ENCODE data around the gene CERT1. TPM values are rescaled to one million over a fixed set of nuclear protein-coding genes. Genes with fewer than 3 reads are reported as not detected.

CERT1 gene
- polyA plus RNA-seq, 4 donors: 54.0 to 64.9 (median 62.2) TPM

GRCh38 chr5:75481024-75481423 is 30.4 kb downstream of the CERT1 start:
- DNase-seq (ENCODE audit: low read depth in 4 of 4, low spot score in 3 of 4): no peak

DNA sequence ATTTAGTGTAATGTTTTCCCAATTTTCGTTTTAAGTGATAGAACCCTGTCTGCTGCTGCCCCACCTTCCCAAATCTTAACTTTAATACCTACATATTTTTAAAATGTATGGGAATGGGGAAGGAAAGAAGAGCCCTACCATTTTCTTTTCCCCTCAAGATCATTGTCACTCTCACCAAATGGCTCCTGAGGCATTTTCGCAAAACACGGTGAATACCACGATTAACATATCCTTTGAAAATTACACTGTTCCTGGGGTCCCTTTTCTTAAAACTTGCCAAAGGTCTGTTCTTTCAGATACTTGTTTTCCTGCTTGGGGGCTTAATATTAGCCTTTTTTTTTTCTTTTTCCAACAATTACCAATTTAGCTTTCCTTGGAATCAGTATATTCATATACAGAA is 36.1 kb downstream of the CERT1 start:
- no peak for DNase-seq (ENCODE audit: low read depth in 4 of 4, low spot score in 3 of 4)

DNA sequence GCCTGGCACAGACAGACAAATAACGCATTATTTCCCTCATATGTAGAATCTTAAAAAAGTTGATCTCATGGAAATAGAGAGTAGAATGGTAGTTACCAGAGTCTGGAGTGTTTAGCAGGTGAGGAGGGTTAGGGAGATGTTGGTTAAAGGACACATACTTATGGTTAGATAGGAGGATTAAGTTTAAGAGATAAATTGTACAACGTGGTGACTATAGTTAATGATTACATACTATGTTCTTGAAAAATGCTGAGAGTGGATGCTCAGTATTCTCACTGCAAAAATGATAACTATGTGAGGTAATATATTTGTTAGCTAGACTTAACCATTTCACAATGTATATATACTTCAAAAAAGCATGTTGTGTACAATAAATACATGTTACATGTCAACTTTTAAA is 38.0 kb downstream of the CERT1 start:
- DNase-seq (ENCODE audit: low read depth in 4 of 4, low spot score in 3 of 4): no peak

DNA sequence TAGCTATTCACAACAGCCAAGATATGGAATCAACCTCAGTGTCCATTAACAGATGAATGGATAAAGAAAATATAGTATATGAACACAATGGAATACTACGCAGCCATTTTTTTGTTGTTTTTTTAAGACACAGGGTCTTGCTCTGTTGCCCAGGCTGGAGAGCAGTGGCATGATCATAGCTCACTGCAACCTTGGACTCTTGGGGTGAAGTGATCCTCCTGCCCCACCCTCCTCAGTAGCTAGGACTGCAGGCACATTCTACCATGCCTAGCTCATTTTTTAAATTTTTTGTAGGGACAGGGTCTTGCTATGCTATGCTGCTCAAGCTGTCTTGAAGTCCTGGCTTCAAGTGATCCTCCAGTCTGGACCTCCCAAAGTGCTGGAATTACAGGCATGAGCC is 38.5 kb downstream of the CERT1 start:
- no peak for DNase-seq (ENCODE audit: low read depth in 4 of 4, low spot score in 3 of 4)

GRCh38 chr5:75471193-75471592 is 40.2 kb downstream of the CERT1 start:
- DNase-seq (ENCODE audit: low read depth in 4 of 4, low spot score in 3 of 4): no peak

DNA sequence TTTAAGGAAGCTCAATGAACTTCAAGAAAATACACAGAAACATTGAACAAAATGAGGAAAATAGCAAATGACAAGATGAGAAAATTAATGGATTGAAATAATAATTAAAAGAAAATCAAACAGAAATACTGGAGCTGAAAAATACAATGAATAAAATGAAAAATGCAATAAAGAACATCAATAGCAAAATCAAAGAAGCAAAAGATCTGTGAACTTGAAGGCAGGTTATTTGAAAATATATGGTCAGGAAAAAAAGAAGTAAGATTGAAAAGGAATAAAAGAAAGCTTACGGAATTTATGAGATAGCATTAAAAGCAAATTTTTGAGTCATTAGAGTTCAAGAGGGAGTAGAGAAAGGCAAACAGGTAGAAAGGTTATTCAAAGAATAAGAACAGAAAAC is 42.4 kb downstream of the CERT1 start:
- DNase-seq (ENCODE audit: low read depth in 4 of 4, low spot score in 3 of 4): no peak

GRCh38 chr5:75468593-75468992 is 42.8 kb downstream of the CERT1 start:
- DNase-seq (ENCODE audit: low read depth in 4 of 4, low spot score in 3 of 4): no peak

- no peak for DNase-seq (ENCODE audit: low read depth in 4 of 4, low spot score in 3 of 4)
Observed at GRCh38 chr5:75466006-75466716, 45.3 kb downstream of the CERT1 start.

GRCh38 chr5:75465480-75465879 is 45.9 kb downstream of the CERT1 start:
- DNase-seq (ENCODE audit: low read depth in 4 of 4, low spot score in 3 of 4): no peak

DNA sequence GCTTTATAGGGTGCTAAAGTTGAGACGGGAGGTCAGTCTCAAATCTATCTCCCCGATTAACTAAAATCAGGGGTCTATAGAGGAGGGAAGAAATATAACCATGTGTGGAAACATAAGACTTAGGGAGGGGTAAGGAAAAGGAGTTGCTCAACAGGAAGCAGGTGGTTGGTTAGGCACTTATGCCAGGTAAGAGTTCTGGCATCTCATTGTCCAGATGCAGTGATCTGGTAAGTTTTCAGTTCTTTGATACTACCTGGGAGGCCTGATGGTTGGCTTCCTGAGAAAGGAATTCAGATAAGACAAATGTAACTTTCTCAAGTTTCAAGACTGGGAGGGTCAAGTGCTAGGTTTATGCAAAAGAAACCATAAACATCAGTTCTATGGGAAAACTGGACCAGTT is 47.7 kb downstream of the CERT1 start:
- no peak for DNase-seq (ENCODE audit: low read depth in 4 of 4, low spot score in 3 of 4)

- no peak for DNase-seq (ENCODE audit: low read depth in 4 of 4, low spot score in 3 of 4)
Observed at GRCh38 chr5:75461679-75462078, 49.8 kb downstream of the CERT1 start.

DNA sequence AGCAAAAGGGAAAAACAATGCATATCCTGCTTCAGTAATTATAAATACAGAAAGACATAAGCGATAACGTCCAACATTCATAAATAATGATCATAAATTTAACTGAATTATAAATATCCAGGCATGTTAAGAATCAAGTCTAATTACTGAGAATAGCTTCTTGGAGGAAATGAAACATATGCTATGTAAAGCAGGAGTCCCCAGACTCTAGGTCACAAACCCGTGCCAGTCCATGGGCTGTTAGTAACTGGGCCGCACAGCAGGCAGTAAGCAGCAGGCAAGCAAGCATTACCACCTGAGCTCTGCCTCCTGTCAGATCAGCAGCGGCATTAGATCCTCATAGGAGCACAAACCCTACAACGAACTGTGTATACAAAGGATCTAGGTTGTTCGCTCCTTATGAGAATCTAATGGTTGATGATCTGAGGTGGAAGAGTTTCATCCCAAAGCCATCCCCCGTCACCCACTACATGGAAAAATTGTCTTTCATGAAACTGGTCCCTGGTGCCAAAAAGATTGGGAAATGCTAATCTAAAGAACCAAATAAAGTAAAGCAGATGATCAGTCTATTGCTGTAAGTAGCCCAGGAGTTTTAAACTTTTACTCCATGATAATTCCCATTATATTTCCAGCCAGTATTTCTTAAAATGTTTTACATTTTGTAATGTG is 50.4 kb downstream of the CERT1 start:
- DNase-seq (ENCODE audit: low read depth in 4 of 4, low spot score in 3 of 4): no peak

DNA sequence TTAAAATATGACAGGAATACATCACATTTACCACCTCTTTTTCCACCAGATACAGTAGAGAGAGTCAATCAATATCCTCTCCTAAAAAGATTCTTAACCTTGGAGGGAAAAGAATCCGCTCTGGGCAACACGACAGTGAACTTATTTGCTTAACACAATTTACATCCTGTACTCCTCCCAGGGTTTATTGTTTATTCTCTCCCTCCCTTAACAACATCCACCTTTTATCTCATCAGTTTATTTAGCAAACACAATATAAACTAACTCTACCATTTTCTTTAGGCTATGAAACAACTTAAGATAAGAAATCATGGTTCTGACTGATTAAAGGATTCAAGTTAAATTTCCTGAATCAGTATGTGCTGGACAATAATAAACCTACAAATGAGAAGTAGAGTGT is 50.9 kb downstream of the CERT1 start:
- no peak for DNase-seq (ENCODE audit: low read depth in 4 of 4, low spot score in 3 of 4)

DNA sequence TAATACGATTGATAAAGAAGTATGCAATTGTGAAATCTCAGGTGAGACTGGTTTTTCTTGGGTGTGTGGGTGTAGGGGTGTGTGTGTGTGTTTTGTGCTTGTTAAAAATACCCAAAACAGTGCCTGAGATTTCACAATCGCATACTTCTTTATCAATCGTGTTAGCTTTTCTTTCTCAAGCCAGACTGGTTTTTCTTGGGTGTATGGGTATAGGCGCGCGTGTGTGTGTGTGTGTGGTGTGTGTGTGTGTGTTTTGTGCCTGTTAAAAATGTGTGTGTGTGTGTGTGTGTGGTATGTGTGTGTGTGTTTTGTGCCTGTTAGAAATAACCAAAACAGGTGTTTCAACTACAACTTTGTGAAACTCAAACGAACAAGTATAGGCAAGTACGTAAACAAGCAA is 53.7 kb downstream of the CERT1 start:
- DNase-seq (ENCODE audit: low read depth in 4 of 4, low spot score in 3 of 4): no peak

DNA sequence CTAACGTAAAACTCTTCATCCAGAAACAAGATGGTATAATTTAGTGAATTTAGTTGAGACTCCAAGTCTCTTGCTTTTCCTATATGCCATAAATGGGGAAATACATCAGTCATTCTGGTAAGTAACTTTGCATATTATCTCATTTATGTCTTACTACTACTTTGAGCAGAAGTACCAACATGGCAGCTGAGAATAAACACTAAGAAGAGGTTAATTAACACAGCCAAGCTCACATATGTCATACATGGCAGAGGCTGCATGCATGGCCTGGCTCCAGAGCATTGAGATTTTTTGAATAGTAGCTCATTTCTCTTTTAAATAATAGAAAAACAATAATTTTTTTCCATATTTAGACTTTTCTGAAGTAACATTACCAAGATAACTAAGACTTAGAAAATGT is 54.3 kb downstream of the CERT1 start:
- DNase-seq (ENCODE audit: low read depth in 4 of 4, low spot score in 3 of 4): no peak

DNA sequence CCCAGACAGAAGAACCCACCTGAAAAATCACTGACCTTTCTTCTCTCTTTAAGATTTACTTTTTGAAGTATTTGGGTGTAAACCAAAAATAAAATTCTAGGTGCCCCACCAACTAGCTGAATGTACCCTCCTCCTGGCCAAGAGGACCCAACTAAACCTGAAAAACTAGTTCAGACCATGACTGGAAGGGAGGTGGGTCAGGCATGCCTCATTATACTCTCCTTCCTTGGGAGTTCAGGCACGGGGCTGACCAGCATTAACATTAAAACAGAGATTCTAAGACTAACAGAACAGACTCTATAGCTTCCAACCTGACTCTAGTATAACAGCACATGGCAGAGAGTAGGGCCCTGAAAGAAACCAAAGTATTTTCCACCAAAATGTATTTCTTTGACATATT is 61.4 kb downstream of the CERT1 start:
- no peak for DNase-seq (ENCODE audit: low read depth in 4 of 4, low spot score in 3 of 4)

DNA sequence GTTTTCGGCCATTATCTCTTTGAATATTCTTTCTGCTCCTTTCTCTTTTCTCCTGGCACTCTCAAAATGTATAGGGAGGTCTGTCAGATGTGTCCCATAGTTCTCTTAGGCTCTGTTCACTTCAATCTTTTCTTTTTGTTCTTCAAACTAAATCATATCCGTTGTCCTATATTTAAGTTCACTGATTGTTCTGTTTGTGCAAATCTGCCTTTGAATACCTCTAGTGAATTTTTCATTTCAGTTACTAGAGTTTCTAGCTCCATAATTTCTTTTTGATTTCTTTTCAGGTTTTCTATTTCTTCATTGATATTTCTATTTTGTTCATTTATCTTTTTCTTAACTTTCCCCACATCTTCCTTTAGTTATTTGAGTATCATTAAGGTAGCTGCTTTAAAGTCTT is 65.4 kb downstream of the CERT1 start:
- no peak for DNase-seq (ENCODE audit: low read depth in 4 of 4, low spot score in 3 of 4)

- DNase-seq (ENCODE audit: low read depth in 4 of 4, low spot score in 3 of 4): no peak
Observed at GRCh38 chr5:75441560-75441959, 69.9 kb downstream of the CERT1 start.

DNA sequence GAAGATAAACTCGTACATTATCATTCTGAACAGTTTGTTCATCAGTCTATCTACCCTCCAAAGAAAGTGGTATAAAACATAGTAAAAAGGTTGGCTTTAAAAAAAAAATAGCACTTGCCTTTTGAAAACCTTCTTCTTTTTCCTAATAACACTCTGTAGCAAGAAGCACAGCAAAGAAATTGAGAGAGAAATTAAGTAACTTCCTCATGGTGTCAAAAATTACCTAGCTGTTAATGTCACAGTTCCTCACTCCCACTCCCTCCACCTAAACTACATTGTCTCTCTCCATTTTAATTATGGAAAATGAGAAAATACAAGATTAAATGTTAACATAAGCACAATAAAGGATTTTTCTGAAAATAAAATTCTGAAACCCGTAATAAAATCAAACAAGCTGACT is 72.2 kb downstream of the CERT1 start:
- no peak for DNase-seq (ENCODE audit: low read depth in 4 of 4, low spot score in 3 of 4)

DNA sequence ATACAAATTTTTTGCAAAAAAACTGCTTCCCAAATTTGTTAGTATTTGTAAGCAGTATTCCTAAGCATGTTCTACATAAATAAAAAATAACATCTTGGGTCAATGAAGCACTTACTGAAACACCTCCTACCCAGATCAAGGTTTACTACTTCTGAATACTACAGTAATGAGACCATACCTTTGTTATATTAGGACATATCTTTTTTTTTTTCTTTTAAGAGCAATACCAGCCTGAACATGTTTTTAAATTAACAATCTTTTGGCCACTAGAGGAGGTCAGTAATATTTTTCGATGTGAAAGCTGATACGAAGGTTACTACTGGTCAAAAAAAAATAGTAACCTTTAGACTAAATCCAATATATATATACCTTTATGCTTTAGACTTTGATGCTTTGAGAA is 72.7 kb downstream of the CERT1 start:
- no peak for DNase-seq (ENCODE audit: low read depth in 4 of 4, low spot score in 3 of 4)

DNA sequence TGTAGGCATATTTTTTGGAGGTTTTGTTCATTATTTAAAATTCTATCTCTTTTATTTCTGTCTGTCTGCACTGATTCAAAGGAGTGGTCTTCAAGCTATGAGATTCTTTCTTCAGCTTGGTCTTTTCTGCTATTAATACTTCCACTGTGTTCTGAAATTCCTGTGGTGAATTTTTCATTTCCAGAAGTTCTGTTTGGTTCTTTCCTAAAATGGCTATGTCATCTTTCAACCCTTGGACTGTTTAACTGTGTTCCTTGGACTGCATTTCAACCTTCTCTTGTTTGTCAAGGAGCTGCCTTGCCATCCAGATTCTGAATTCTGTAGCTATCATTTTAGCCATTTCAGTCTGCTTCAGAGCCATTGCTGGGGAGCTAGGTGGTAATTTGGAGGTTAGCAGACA is 76.3 kb downstream of the CERT1 start:
- no peak for DNase-seq (ENCODE audit: low read depth in 4 of 4, low spot score in 3 of 4)

DNA sequence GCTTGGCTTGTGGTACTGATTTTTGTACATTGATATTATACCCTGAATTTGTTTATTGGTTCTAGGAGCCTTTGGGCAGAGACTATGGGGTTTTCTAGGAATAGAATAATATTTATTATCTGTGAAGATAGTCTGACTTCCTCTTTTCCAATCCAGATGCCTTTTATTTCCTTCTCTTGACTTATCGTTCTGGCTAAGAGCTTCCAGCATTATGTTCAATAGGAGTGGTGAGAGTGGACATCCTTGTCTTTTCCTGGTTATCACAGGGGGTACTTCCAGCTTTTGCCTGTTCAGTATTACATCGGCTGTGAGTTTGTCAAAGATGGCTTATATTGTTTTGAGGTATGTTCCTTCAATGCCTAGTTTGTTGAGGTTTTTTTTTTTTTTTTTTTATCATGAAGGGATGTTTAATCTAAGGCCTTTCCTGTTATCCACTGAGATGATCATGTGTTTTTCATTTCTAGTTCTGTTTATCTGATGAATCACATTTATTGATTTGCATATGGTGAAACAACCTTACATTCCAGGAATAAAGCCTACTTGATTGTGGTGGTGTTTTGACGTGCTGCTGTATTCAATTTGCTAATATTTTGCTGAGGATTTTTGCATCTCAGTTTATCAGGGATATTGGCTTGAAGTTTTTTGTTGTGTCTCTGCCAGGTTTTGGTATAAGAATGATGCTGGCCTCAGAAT is 77.5 kb downstream of the CERT1 start:
- no peak for DNase-seq (ENCODE audit: low read depth in 4 of 4, low spot score in 3 of 4)
